Loucy (cell line): ENCODE results near the gene PCSK4.

Experiments
- EZH2phosphoT487 ChIP-seq: fragments of 200-600 bp; IDR thresholded peaks from 2 replicates; pipeline ENCODE4 v1.6.1; 2018; ENCODE audit warnings: antibody characterized with exemption, mild to moderate bottlenecking, moderate library complexity, borderline replicate concordance
- TF ChIP-seq, protein P1 (sequence below): fragments of 200-600 bp; sonication (generic); conservative IDR thresholded peaks from 2 replicates; pipeline ENCODE4 v1.5.1; 2014; ENCODE audit warnings: mild to moderate bottlenecking, antibody characterized with exemption, low read length

DNA sequence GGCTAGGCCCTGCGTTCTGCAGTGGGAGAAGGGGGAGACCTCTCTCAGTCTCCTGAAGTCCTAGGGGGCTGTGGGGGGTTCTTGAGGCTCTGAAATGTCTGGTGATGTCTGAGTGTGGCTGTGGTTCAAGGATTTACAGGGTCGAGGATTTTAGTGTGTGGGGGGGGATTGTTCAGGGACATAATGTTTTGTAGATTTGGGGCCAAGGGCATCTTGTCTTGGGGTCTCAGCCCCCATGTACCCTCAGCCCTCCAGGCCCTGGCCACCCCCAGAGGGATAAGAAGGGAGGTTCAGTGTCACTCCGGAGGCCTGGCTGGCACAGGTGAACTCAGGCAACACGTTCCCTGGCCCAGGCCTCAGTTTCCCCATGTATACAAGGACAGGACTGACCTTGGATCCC, 42.6 kb downstream of the PCSK4 start:
- TF ChIP-seq, protein P1, sequence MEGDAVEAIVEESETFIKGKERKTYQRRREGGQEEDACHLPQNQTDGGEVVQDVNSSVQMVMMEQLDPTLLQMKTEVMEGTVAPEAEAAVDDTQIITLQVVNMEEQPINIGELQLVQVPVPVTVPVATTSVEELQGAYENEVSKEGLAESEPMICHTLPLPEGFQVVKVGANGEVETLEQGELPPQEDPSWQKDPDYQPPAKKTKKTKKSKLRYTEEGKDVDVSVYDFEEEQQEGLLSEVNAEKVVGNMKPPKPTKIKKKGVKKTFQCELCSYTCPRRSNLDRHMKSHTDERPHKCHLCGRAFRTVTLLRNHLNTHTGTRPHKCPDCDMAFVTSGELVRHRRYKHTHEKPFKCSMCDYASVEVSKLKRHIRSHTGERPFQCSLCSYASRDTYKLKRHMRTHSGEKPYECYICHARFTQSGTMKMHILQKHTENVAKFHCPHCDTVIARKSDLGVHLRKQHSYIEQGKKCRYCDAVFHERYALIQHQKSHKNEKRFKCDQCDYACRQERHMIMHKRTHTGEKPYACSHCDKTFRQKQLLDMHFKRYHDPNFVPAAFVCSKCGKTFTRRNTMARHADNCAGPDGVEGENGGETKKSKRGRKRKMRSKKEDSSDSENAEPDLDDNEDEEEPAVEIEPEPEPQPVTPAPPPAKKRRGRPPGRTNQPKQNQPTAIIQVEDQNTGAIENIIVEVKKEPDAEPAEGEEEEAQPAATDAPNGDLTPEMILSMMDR: no peak
- TF ChIP-seq EZH2phosphoT487: no peak
